Panc1 (cell line): Measurements from ENCODE around the gene NEAT1.

Source experiments
- POLR2AphosphoS5 ChIP-seq: IDR thresholded peaks from 2 replicates; pipeline ENCODE4 v1.6.1; 2012; ENCODE audit warnings: mild to moderate bottlenecking, low read depth, low read length, moderate library complexity
- TF ChIP-seq, protein P1 (sequence below): fragments of 450-650 bp; IDR thresholded peaks from 2 replicates; pipeline ENCODE4 v1.5.1; 2017; ENCODE audit warnings: mild to moderate bottlenecking
- TF ChIP-seq, protein P2 (sequence below), 2 experiments: IDR thresholded peaks; 2 replicates each; pipeline ENCODE4 v1.6.1; 2011 to 2012; ENCODE audit warnings: low read depth in 2 of 2, control low read depth in 1 of 2, low read length in 1 of 2, mild to moderate bottlenecking in 1 of 2, moderate library complexity in 1 of 2; ENCODE audit not compliant: insufficient read depth in 1 of 2

DNA sequence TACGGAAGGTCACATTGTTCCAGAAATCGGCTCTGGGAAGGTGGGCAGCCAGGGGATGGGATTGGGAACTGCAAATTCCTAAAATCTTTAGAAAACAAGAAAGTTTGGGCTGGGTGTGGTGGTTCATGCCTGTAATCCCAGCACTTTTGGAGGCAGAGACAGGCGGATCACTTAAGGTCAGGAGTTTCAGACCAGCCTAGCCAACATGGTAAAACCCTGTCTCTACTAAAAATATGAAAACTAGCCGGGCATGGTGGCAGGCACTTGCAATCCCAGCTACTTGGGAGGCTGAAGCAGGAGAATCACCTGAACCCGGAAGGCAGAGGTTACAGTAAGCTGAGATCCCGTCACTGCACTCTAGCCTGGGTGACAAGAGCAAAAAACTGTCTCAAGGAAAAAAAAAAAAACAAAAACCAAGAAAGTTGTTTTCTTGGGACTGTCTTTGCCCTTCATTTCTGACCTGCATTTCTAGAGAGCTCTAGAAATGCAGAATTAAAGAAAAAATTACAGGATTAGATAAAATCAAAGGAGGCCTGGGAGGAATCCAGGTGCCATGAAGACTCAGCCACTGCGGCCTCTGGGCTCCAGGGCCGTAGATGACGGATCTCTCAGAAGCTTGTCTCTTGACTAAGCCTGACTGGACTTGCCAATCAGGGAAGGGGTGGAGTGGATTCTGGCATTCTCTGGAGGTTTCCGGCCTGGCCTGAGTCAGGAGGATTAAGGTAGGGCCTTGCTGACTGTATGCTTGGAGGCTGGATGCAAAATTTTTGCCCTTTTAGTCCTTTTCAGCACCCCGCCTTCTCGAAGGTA, 71.0 kb downstream of the NEAT1 start:
- TF ChIP-seq, protein P1, sequence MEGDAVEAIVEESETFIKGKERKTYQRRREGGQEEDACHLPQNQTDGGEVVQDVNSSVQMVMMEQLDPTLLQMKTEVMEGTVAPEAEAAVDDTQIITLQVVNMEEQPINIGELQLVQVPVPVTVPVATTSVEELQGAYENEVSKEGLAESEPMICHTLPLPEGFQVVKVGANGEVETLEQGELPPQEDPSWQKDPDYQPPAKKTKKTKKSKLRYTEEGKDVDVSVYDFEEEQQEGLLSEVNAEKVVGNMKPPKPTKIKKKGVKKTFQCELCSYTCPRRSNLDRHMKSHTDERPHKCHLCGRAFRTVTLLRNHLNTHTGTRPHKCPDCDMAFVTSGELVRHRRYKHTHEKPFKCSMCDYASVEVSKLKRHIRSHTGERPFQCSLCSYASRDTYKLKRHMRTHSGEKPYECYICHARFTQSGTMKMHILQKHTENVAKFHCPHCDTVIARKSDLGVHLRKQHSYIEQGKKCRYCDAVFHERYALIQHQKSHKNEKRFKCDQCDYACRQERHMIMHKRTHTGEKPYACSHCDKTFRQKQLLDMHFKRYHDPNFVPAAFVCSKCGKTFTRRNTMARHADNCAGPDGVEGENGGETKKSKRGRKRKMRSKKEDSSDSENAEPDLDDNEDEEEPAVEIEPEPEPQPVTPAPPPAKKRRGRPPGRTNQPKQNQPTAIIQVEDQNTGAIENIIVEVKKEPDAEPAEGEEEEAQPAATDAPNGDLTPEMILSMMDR: no peak
- TF ChIP-seq, protein P2, sequence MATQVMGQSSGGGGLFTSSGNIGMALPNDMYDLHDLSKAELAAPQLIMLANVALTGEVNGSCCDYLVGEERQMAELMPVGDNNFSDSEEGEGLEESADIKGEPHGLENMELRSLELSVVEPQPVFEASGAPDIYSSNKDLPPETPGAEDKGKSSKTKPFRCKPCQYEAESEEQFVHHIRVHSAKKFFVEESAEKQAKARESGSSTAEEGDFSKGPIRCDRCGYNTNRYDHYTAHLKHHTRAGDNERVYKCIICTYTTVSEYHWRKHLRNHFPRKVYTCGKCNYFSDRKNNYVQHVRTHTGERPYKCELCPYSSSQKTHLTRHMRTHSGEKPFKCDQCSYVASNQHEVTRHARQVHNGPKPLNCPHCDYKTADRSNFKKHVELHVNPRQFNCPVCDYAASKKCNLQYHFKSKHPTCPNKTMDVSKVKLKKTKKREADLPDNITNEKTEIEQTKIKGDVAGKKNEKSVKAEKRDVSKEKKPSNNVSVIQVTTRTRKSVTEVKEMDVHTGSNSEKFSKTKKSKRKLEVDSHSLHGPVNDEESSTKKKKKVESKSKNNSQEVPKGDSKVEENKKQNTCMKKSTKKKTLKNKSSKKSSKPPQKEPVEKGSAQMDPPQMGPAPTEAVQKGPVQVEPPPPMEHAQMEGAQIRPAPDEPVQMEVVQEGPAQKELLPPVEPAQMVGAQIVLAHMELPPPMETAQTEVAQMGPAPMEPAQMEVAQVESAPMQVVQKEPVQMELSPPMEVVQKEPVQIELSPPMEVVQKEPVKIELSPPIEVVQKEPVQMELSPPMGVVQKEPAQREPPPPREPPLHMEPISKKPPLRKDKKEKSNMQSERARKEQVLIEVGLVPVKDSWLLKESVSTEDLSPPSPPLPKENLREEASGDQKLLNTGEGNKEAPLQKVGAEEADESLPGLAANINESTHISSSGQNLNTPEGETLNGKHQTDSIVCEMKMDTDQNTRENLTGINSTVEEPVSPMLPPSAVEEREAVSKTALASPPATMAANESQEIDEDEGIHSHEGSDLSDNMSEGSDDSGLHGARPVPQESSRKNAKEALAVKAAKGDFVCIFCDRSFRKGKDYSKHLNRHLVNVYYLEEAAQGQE (IDR thresholded peaks at IDR 0.05; ENCODE audit: insufficient read depth in 1 of 2, low read depth in 2 of 2, low read length in 1 of 2): no peak
- peak; percentile 37 for TF ChIP-seq POLR2AphosphoS5
